ENCODE data around the gene AXL.

AXL gene

GRCh38 chr19:41230067-41230857 lies 11.2 kb downstream of the AXL start:
- no peak overlapping the region for H3K4me3 ChIP-seq (replicated peaks; ENCODE audit: low read depth, low read length)
- no peak for DNase-seq (ENCODE audit: extremely low read depth, low read depth)
- no peak for TF ChIP-seq CTCF (IDR thresholded peaks at IDR 0.05; ENCODE audit: low read depth, low read length, missing control alignments)

DNA sequence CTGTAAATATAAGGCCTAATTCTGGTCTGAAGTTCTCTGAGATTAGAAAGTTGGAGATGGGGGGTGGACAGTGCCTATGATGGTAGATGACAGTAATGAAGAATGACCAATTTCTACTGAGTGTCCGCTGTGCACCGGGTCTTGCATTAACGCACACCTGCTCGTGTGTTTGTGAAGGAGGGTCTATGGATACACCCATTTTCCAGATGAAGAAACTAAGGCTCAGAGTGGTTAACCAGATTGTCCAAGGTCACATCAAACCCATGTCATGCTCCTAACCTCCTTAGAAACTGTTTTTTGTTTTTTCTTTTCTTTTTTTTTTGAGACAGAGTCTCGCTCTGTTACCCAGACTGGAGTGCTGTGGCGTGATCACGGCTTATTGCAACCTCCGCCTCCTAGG lies 13.7 kb downstream of the AXL start:
- no peak for TF ChIP-seq CTCF (IDR thresholded peaks at IDR 0.05; ENCODE audit: low read depth, low read length, missing control alignments)
- no peak for DNase-seq (ENCODE audit: extremely low read depth, low read depth)
- H3K4me3 ChIP-seq (replicated peaks; ENCODE audit: low read depth, low read length): no peak overlapping the region

- no peak for DNase-seq (ENCODE audit: extremely low read depth, low read depth)
- TF ChIP-seq CTCF (IDR thresholded peaks at IDR 0.05; ENCODE audit: low read depth, low read length, missing control alignments): no peak
- no peak overlapping the region for H3K4me3 ChIP-seq (replicated peaks; ENCODE audit: low read depth, low read length)
Observed at GRCh38 chr19:41233748-41234240, 14.8 kb downstream of the AXL start.

GRCh38 chr19:41234512-41235168 lies 15.6 kb downstream of the AXL start:
- DNase-seq (ENCODE audit: extremely low read depth, low read depth): no peak
- H3K4me3 ChIP-seq (replicated peaks; ENCODE audit: low read depth, low read length): no peak overlapping the region
- no peak for TF ChIP-seq CTCF (IDR thresholded peaks at IDR 0.05; ENCODE audit: low read depth, low read length, missing control alignments)

DNA sequence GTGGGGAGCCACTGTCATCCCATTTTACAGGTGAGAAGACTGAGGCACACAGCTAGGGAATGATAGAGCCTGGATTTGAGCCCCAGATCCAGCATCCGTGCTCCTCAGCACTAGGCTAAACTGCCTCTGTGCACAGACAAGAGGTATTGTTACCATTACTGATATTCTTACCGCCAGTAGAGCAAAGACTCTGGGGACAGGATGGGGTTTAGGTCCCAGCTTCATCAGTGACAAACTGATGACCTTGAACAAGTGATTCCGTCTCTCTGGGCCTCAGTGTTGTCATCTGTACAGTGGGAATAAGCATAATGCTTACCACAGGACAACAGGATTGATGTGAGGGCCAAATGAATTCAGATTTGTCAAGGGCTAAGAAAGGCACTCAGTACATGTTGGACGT lies 16.5 kb downstream of the AXL start:
- TF ChIP-seq CTCF (IDR thresholded peaks at IDR 0.05; ENCODE audit: low read depth, low read length, missing control alignments): no peak
- H3K4me3 ChIP-seq (replicated peaks; ENCODE audit: low read depth, low read length): no peak overlapping the region
- no peak for DNase-seq (ENCODE audit: extremely low read depth, low read depth)

DNA sequence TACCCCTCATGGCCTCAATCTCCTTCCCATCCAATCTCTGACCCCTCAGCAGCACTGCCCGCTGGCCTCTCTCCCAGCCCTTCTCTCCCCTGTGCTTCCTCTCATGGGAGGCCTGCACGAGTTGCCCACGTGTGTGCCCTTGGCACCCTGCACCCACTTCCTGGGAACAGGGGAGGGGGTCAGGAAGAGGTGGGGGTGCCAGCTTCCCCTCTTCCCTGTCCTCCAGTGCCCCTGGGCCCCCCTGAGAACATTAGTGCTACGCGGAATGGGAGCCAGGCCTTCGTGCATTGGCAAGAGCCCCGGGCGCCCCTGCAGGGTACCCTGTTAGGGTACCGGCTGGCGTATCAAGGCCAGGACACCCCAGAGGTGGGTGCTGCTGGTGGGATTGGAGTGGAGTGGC lies 19.2 kb downstream of the AXL start:
- no peak for TF ChIP-seq CTCF (IDR thresholded peaks at IDR 0.05; ENCODE audit: low read depth, low read length, missing control alignments)
- H3K4me3 ChIP-seq (replicated peaks; ENCODE audit: low read depth, low read length): no peak overlapping the region
- DNase-seq (ENCODE audit: extremely low read depth, low read depth): no peak
